IMR-90 (cell line): ENCODE results near the gene FAR2.

Experiments
- BHLHE40 ChIP-seq: fragments of 150-350 bp; IDR thresholded peaks from 2 replicates; pipeline ENCODE4 v1.6.1; 2016; ENCODE audit warnings: mild to moderate bottlenecking, low read depth, low read length
- CEBPB ChIP-seq: IDR thresholded peaks from 2 replicates; pipeline ENCODE4 v1.6.1; 2012; ENCODE audit warnings: low read depth, low read length, improper control_type of control experiment
- CHD1 ChIP-seq: IDR thresholded peaks from 2 replicates; pipeline ENCODE4 v1.6.1; 2012; ENCODE audit warnings: low read depth, low read length, improper control_type of control experiment
- FOS ChIP-seq: fragments of 150-350 bp; IDR thresholded peaks from 2 replicates; pipeline ENCODE4 v1.6.1; 2016; ENCODE audit warnings: low read depth, low read length
- MAFK ChIP-seq: IDR thresholded peaks from 2 replicates; pipeline ENCODE4 v1.6.1; 2012; ENCODE audit warnings: low read depth, low read length, improper control_type of control experiment
- MAZ ChIP-seq: IDR thresholded peaks from 2 replicates; pipeline ENCODE4 v1.6.1; 2012; ENCODE audit warnings: low read depth, mild to moderate bottlenecking, low read length, improper control_type of control experiment, moderate library complexity, borderline replicate concordance
- MXI1 ChIP-seq: IDR thresholded peaks from 2 replicates; pipeline ENCODE4 v1.6.1; 2012; ENCODE audit warnings: low read depth, mild to moderate bottlenecking, low read length, moderate library complexity, borderline replicate concordance
- POLR2A ChIP-seq: IDR thresholded peaks from 2 replicates; pipeline ENCODE4 v1.6.1; 2012; ENCODE audit warnings: mild to moderate bottlenecking, low read depth, low read length
- RAD21 ChIP-seq: IDR thresholded peaks from 2 replicates; pipeline ENCODE4 v1.6.1; 2012; ENCODE audit warnings: low read length, improper control_type of control experiment
- RCOR1 ChIP-seq: IDR thresholded peaks from 2 replicates; pipeline ENCODE4 v1.6.1; 2012; ENCODE audit warnings: mild to moderate bottlenecking, low read length, improper control_type of control experiment; ENCODE audit not compliant: insufficient replicate concordance
- RFX5 ChIP-seq: IDR thresholded peaks from 2 replicates; pipeline ENCODE4 v1.8.0; 2012; ENCODE audit warnings: low read depth, mild to moderate bottlenecking, low read length, moderate library complexity
- SMC3 ChIP-seq: fragments of 150-350 bp; IDR thresholded peaks from 2 replicates; pipeline ENCODE4 v1.6.1; 2016; ENCODE audit warnings: low read depth, mild to moderate bottlenecking, antibody characterized with exemption, low read length, moderate library complexity
- TF ChIP-seq, protein P1 (sequence below): fragments of 150-350 bp; IDR thresholded peaks from 2 replicates; pipeline ENCODE4 v1.6.1; 2017; ENCODE audit warnings: mild to moderate bottlenecking, antibody characterized with exemption, low read length, low read depth
- TF ChIP-seq, protein P2 (sequence below): conservative IDR thresholded peaks from 2 replicates; pipeline ENCODE4 v1.5.1; 2012; ENCODE audit warnings: mild to moderate bottlenecking, low read depth, low read length, improper control_type of control experiment

DNA sequence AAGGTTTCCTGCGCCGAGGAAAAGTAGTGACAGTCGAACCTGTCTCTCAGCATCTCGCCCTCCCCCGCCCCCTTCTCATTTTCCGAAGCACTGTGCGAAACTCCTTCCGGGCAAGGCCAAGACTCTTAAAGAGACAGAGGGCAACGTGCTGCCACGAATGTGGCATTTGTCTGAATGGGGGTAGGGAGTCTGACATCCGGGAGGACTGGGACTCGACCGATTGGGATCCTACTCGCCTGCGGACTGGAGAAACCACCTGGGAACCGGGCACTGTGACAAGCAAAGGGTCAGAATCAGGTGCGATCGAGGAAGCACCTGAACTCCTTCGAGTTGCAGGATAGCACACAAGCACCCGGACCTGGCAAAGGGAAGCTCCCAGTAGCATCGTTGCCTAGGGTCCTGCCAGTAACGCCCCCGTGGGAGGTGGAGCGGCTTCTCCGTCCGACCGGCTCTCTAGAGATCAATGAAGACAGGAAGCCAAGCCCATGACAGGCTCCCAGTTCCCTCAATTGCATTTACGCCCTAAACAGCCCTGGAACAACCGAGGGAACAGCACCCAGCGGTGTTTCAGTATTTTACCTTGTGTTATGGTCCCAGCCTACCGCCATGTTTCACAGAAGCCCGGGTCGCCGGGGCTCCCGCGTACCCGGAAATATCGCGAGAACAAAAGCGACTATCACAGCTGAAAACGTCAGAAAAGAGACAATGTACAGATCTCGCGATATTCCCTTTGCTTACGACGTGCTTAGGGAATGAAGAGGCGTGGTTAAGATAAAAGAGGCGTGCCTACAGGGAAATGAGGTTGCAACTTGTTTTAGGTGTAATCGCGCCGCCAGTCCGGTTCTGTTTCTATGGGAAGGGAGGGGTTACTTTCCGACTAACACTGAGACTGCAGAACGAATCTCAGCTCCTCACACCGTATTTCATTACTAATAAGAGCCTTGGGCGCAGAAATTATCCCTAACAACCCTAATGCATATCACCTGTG lies 231.8 kb downstream of the FAR2 start, which contains the start of gene ERGIC2:
- TF ChIP-seq, protein P1, sequence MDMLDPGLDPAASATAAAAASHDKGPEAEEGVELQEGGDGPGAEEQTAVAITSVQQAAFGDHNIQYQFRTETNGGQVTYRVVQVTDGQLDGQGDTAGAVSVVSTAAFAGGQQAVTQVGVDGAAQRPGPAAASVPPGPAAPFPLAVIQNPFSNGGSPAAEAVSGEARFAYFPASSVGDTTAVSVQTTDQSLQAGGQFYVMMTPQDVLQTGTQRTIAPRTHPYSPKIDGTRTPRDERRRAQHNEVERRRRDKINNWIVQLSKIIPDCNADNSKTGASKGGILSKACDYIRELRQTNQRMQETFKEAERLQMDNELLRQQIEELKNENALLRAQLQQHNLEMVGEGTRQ, result no peak
- TF ChIP-seq RAD21 (no peak), POLR2A (peak; percentile 69), MXI1 (peak; percentile 60; the same call in 1 of the 2 replicates), MAZ (peak; percentile 29; the same call in 1 of the 2 replicates), MAFK (no peak), CEBPB (no peak), BHLHE40 (no peak), RCOR1 (no peak), CHD1 (no peak), RFX5 (no peak), FOS (no peak), SMC3 (no peak)
- TF ChIP-seq, protein P2, sequence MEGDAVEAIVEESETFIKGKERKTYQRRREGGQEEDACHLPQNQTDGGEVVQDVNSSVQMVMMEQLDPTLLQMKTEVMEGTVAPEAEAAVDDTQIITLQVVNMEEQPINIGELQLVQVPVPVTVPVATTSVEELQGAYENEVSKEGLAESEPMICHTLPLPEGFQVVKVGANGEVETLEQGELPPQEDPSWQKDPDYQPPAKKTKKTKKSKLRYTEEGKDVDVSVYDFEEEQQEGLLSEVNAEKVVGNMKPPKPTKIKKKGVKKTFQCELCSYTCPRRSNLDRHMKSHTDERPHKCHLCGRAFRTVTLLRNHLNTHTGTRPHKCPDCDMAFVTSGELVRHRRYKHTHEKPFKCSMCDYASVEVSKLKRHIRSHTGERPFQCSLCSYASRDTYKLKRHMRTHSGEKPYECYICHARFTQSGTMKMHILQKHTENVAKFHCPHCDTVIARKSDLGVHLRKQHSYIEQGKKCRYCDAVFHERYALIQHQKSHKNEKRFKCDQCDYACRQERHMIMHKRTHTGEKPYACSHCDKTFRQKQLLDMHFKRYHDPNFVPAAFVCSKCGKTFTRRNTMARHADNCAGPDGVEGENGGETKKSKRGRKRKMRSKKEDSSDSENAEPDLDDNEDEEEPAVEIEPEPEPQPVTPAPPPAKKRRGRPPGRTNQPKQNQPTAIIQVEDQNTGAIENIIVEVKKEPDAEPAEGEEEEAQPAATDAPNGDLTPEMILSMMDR, result no peak
